ENCODE results near the gene FYCO1.
"Not testable (repeated sequence)": the region's sequence is repeated elsewhere in the genome, so short reads cannot be mapped to it uniquely, and the experiment has no call there.

The FYCO1 gene

DNA sequence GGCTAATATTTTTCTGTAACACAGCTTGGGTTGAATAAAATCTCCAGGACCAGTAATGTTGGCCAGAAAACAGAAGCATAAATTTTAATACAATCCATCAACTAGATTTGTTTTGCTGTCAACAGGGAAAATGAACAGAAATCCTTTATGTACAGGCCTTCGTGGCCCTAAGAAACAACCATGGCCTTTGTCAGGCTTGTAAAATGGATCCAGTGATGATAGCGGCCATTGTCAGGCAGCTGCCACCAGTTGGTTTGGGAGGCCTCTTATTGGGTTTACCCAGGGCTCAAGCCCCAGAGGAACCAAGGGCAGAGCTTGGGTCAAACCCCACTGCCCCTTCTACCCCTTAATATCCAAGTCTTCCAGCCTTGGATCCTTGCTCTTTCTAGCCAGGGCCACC, 5.6 kb upstream of the FYCO1 start:
- no peaks in the 10 kb centered on the region for H3K9me3 ChIP-seq
- in situ Hi-C loops (cut with MboI; ENCODE audit: low sequenced_read_pairs), result no loop called here
- no peaks in the 10 kb centered on the region for H3K4me1 ChIP-seq
- H3K36me3 ChIP-seq (replicated peaks), result no peaks in the 10 kb centered on the region
- no peak for DNase-seq (ENCODE audit: low spot score in 2 of 2)
- H3K27me3 ChIP-seq (ENCODE audit: low read depth), result peaks cover 7% of the 10 kb centered on the region; the same call in 1 of the 2 replicates
- no peak overlapping the region for H3K4me3 ChIP-seq

DNA sequence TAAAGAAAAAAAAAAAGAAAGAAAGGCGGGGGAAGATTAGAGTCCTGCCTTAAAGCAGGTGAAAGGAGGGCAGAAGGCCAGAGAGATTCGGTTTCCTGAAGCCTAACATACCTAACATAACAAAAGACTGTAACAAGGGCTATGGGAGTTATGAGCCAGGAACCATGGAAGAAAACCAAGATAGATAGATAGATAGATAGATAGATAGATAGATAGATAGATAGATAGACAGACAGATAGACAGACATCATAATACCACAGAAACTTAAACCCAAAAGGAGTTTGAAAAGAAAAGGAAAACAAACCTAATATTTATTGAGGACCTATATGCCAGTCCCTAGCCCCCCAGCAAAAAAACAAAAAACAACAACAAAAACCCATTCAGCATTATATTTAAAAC, 2.3 kb upstream of the FYCO1 start:
- peaks cover 7% of the 10 kb centered on the region; the same call in 1 of the 2 replicates for H3K27me3 ChIP-seq (ENCODE audit: low read depth)

DNA sequence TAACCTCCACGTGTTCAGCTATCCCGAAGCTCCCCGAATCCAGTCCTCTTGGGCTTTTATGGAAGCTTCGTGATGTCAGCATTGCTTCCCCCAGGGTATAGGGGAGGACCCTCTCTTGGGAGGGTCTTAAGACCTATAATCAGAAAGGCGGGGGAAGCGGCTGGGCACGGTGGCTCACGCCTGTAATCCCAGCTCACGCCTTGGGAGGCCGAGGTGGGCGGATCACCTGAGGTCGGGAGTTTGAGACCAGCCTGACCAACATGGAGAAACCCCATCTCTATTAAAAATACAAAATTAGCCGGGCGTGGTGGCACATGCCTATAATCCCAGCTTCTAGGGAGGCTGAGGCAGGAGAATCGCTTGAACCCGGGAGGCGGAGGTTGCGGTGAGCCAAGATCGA, 1.9 kb upstream of the FYCO1 start:
- H3K36me3 ChIP-seq (replicated peaks); in situ Hi-C loops (cut with MboI; ENCODE audit: low sequenced_read_pairs); H3K27me3 ChIP-seq (ENCODE audit: low read depth); H3K4me1 ChIP-seq; H3K4me3 ChIP-seq; DNase-seq (ENCODE audit: low spot score in 2 of 2); H3K9me3 ChIP-seq: not testable (repeated sequence)

More for the DNA sequence above, 2.3 kb upstream of the FYCO1 start:
- Histone ChIP-seq H3K4me3 (no peak overlapping the region), H3K36me3 (replicated peaks) (0 out of 2 replicates have a peak, but pooled peaks cover 3% of the 10 kb centered on the region), H3K9me3 (no peaks in the 10 kb centered on the region), H3K4me1 (peaks cover 3% of the 10 kb centered on the region; the same call in 1 of the 2 replicates)
- DNase-seq (ENCODE audit: low spot score in 2 of 2), result no peak
- in situ Hi-C loops (cut with MboI; ENCODE audit: low sequenced_read_pairs), result no loop called here

DNA sequence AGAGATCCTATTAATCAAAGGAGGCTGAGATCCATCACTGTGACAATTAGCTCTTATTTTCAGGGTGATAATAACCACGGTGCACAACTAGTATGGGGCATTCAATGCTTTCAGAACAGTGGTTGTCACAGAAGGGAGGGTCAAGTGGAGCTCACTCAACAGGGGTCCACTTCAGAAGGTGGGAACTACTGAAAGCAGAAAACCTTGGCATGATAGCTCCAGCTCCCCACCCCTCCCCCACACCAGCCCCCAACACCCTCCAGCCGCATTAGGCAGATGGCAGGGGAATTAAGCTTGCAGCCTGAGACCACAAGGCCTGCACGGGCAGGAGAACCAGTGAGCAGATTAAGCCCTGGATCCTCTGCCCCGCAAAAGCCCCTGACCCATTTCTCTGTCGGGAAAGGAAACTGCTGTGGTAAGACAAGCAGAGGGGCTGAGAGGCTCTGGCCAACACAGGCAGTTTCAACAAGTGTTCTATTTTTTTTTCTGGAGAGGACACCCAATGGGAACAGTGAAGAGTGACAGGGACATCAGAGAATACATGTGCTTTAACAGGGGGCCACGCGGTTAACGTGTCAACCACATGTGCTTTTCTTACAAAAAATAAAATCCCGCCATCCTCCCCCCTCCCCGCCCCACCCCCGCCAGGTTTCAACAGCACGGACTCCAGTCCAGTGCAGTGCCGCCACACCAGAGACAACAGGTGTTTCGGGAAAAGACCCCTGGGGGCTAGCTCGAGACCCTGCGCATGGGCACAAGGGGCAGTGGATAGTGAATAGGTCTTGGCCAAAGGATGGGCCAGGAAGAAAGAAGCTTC, 997 bp downstream of the FYCO1 start:
- DNase-seq (ENCODE audit: low spot score in 2 of 2), result peak; percentile 9 to 41
- in situ Hi-C loops (cut with MboI; ENCODE audit: low sequenced_read_pairs), result no loop called here
- H3K27me3 ChIP-seq (ENCODE audit: low read depth), result peaks cover 4% of the 10 kb centered on the region; the same call in 1 of the 2 replicates
- no peaks in the 10 kb centered on the region for H3K9me3 ChIP-seq
- peak overlapping the region; percentile 90 for H3K4me3 ChIP-seq
- 0 out of 2 replicates have a peak, but pooled peaks cover 3% of the 10 kb centered on the region for H3K36me3 ChIP-seq (replicated peaks)
- H3K4me1 ChIP-seq, result peaks cover 3% of the 10 kb centered on the region; the same call in 1 of the 2 replicates

DNA sequence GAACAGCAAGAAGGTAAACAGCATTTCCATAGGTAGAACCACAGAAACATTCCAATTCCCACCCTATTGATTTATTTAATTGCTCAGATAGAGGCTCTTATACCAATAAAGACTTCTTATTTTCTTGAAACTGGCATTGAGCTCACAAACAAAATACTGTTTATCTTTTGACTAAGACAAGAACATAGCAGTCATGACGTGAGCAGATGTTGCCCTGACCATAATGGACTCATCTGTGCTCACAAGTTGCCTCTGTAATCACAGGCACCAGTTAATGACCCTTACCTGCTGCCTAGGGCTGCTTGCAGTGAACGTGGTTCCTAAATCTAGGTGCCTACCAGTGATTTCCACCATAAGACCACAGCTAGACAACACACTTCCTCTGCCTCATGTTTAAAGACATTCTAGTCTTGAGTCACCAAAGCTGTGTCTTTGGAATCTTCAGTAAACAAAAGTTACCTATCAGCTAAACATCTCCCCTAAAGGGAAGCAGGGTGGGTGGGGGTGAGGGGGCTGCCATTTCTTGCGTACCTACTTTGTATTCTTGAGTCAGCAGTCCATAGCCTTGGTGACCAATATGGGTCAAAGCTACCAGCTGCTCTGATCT, 2.1 kb downstream of the FYCO1 start:
- in situ Hi-C loops (cut with MboI; ENCODE audit: low sequenced_read_pairs), result no loop called here
- Histone ChIP-seq H3K9me3 (no peaks in the 10 kb centered on the region), H3K36me3 (replicated peaks) (0 out of 2 replicates have a peak, but pooled peaks cover 3% of the 10 kb centered on the region), H3K27me3 (ENCODE audit: low read depth) (peaks cover 3% of the 10 kb centered on the region; the same call in 1 of the 2 replicates), H3K4me1 (peaks cover 3% of the 10 kb centered on the region; the same call in 1 of the 2 replicates), H3K4me3 (no peak overlapping the region)
- DNase-seq (ENCODE audit: low spot score in 2 of 2), result no peak

DNA sequence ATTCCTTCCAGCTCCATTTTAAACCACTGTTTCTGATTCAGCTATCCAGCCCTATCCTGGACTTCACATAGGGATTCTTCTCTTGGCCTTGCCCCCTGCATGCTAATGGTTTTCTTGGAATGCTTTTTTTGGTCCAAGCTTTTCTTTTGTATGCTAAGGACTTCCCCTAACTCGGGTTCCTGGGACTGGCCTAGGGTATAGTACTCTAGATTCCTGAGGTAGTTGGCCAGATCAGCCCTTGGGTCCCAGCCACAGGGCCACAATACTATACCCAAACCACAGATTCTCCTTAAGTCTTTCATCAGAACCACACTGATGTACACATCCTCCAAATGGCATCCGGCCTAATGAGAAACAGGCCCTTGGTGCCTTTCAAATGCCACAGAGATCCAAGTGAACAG, 2.8 kb downstream of the FYCO1 start:
- Histone ChIP-seq H3K36me3 (replicated peaks) (0 out of 2 replicates have a peak, but pooled peaks cover 3% of the 10 kb centered on the region), H3K9me3 (no peaks in the 10 kb centered on the region), H3K4me1 (peaks cover 3% of the 10 kb centered on the region; the same call in 1 of the 2 replicates), H3K27me3 (ENCODE audit: low read depth) (no peaks in the 10 kb centered on the region), H3K4me3 (no peak overlapping the region)
- no peak for DNase-seq (ENCODE audit: low spot score in 2 of 2)
- in situ Hi-C loops (cut with MboI; ENCODE audit: low sequenced_read_pairs), result no loop called here

DNA sequence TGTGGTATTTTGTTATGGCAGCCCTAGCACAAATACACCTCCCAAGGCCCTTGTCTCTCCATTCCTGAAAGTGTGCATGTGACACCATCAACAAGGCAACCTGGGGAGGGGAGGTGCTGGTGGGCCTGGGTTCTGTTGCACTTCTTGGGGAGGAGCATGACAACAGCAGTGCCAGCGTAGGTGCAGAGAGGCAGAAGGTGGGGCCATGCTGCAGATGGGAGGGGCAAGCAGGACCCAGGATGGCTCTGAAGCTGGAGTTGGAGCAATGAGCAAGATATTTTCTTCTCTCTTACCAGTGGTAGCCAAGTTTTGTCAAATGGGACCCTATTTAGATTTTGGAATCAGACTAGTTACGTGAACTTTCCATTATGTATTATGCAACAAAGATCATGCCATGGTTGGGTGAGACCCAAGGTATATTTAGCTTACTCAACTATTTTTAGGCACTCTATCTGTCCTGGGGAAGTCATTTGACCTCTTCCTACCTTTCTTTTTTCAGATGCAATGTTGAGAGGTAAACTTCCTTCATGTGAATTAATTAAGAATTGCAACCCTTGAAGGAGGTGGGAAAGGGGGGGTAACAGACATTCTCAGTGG, 3.4 kb downstream of the FYCO1 start:
- in situ Hi-C loops (cut with MboI; ENCODE audit: low sequenced_read_pairs), result no loop called here
- Histone ChIP-seq H3K9me3 (no peaks in the 10 kb centered on the region), H3K27me3 (ENCODE audit: low read depth) (no peaks in the 10 kb centered on the region), H3K4me3 (no peak overlapping the region), H3K4me1 (peaks cover 3% of the 10 kb centered on the region; the same call in 1 of the 2 replicates), H3K36me3 (replicated peaks) (0 out of 2 replicates have a peak, but pooled peaks cover 3% of the 10 kb centered on the region)
- no peak for DNase-seq (ENCODE audit: low spot score in 2 of 2)

DNA sequence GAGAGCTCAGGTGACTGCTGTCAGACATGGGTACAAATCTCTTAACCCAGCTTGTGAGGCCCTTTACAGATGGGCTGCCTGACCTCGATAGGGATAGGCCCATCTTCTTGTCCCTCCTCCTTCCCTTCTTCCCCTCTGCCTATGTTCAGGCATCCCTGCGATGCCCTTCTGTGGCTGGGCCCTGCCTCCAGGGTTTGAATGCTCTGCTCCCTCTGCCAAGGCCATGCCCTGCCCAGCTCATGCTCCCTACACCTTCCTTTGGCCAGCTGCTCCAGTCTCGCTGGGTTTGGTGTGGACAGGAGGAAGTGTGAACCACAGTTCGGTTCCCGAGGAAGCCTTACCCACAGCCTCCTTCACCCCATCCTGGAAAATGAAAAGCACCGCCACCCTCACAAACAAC, 4.3 kb downstream of the FYCO1 start:
- no peaks in the 10 kb centered on the region for H3K27me3 ChIP-seq (ENCODE audit: low read depth)
- in situ Hi-C loops (cut with MboI; ENCODE audit: low sequenced_read_pairs), result no loop called here
- no peak for DNase-seq (ENCODE audit: low spot score in 2 of 2)
- H3K36me3 ChIP-seq (replicated peaks), result 0 out of 2 replicates have a peak, but pooled peaks cover 3% of the 10 kb centered on the region
- peaks cover 3% of the 10 kb centered on the region; the same call in 1 of the 2 replicates for H3K4me1 ChIP-seq
- no peak overlapping the region for H3K4me3 ChIP-seq
- H3K9me3 ChIP-seq, result no peaks in the 10 kb centered on the region

DNA sequence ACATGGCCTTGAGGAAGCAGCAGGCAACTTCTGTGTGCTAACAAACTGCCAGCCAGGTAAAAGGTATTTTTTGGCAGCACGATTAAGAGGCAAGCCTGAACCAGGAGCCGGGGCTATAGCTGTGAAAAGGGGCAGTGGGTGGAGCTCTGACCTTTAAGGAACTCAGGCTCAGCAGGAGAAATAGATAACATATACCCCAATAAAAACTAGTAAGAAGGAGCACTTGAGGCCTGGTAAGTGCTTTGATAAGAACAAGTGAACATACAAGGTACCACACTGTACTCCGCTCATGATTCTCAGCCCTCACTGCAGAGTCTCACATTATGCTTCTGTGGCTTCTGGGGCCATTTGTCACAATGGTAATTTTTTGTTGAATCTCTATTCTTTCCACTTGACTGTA, 5.4 kb downstream of the FYCO1 start:
- DNase-seq (ENCODE audit: low spot score in 2 of 2), result no peak
- in situ Hi-C loops (cut with MboI; ENCODE audit: low sequenced_read_pairs), result no loop called here
- H3K4me3 ChIP-seq, result no peak overlapping the region
- peaks cover 3% of the 10 kb centered on the region; the same call in 1 of the 2 replicates for H3K4me1 ChIP-seq
- H3K36me3 ChIP-seq (replicated peaks), result peaks cover under 1% of the 10 kb centered on the region; the same call in 1 of the 2 replicates
- no peaks in the 10 kb centered on the region for H3K27me3 ChIP-seq (ENCODE audit: low read depth)
- H3K9me3 ChIP-seq, result no peaks in the 10 kb centered on the region

DNA sequence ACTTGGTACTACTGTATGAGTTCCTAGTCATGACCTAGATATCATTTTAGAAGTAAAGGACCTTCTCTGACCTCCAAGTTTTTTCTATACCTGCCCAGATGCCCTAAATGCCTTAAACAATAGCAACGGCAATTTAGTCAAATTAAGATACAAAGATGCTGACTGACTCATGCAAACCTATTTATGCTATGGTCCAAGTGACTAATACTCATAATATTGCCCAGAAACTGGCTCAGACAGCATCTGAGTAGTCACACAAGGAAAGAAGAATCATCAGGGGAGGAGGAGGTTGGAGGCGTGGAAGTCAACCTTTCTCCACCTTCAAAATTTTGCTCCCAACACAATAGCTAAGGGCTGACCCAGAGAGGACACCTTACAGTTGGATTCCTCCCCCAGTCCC, 6.8 kb downstream of the FYCO1 start:
- Histone ChIP-seq H3K4me3 (no peak overlapping the region), H3K9me3 (no peaks in the 10 kb centered on the region), H3K36me3 (replicated peaks) (peaks cover 10% of the 10 kb centered on the region), H3K4me1 (no peaks in the 10 kb centered on the region; the same call in 1 of the 2 replicates), H3K27me3 (ENCODE audit: low read depth) (no peaks in the 10 kb centered on the region)
- no peak for DNase-seq (ENCODE audit: low spot score in 2 of 2)
- in situ Hi-C loops (cut with MboI; ENCODE audit: low sequenced_read_pairs), result no loop called here

DNA sequence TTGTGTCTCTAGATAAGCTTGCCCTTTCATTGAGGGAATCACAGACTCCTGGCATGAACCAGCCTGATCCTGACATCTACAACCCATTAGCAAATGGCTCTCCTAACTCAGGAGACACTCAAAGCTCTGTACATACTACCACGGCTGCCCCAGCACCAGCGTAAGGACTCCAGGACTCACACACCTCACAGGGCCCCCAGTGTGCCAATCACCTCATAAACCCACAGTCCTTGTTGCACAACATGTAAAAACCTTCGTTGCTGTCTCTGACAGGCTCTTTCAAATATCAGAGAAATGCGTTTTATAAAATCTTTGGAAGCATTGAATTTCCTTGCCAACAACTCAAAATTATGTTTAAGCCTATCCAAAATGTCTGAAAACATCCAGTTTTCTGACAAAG, 7.3 kb downstream of the FYCO1 start:
- no peak for DNase-seq (ENCODE audit: low spot score in 2 of 2)
- H3K27me3 ChIP-seq (ENCODE audit: low read depth), result no peaks in the 10 kb centered on the region
- no peak overlapping the region for H3K4me3 ChIP-seq
- peaks cover 12% of the 10 kb centered on the region for H3K36me3 ChIP-seq (replicated peaks)
- no peaks in the 10 kb centered on the region; the same call in 1 of the 2 replicates for H3K4me1 ChIP-seq
- H3K9me3 ChIP-seq, result no peaks in the 10 kb centered on the region
- in situ Hi-C loops (cut with MboI; ENCODE audit: low sequenced_read_pairs), result no loop called here

DNA sequence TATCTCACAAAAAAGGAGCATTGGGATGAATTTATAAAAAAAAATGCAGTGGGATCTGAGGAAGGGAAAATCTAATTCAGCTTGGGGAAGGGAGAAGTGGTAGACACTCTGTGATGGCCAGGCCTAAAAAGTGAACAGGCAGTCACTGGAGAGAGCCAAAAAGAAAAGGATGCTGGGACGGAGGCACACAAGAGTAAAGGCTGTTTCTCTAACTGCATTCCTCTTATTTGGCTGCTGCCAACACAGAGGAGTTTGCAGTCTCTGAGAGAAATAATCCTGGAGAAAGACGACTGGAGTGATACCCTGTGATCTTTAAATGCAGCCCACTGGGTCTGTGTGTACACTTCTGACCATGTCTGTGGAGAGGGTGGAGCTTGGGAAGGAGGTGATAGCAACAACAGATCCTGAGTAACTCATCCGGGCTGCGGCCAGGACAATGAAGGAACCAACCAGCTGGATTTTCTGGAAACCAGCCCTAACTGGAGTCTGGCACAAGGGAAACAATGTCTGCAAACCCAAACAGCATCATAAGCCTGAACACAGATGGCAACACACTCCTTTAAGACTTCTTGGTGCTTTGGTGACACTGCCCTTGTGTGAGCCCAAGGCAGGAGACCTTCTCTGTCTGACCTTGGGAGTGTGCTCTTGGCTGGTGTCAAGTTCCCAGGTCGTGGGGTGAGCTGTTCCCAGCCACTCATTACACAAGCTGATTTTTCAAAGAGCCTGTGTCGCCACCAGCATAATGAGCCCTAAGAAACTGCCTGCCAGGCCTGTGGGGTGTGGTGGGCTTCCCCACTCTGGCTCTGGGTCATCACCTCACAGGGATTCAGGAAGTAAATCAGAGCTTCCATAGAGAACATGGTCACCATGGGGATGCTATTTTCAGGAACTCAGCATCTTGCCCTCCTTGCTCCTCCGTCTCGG, 8.0 kb downstream of the FYCO1 start:
- no peaks in the 10 kb centered on the region for H3K27me3 ChIP-seq (ENCODE audit: low read depth)
- no peak overlapping the region for H3K4me3 ChIP-seq
- no peak for DNase-seq (ENCODE audit: low spot score in 2 of 2)
- no peaks in the 10 kb centered on the region for H3K9me3 ChIP-seq
- peaks cover 19% of the 10 kb centered on the region for H3K36me3 ChIP-seq (replicated peaks)
- in situ Hi-C loops (cut with MboI; ENCODE audit: low sequenced_read_pairs), result no loop called here
- no peaks in the 10 kb centered on the region for H3K4me1 ChIP-seq
